ENCODE measurements around the gene ZDHHC8.

ZDHHC8 gene

GRCh38 chr22:20142711-20143621 lies 11.4 kb downstream of the ZDHHC8 start:
- no peak for DNase-seq (ENCODE audit: low read depth)

DNA sequence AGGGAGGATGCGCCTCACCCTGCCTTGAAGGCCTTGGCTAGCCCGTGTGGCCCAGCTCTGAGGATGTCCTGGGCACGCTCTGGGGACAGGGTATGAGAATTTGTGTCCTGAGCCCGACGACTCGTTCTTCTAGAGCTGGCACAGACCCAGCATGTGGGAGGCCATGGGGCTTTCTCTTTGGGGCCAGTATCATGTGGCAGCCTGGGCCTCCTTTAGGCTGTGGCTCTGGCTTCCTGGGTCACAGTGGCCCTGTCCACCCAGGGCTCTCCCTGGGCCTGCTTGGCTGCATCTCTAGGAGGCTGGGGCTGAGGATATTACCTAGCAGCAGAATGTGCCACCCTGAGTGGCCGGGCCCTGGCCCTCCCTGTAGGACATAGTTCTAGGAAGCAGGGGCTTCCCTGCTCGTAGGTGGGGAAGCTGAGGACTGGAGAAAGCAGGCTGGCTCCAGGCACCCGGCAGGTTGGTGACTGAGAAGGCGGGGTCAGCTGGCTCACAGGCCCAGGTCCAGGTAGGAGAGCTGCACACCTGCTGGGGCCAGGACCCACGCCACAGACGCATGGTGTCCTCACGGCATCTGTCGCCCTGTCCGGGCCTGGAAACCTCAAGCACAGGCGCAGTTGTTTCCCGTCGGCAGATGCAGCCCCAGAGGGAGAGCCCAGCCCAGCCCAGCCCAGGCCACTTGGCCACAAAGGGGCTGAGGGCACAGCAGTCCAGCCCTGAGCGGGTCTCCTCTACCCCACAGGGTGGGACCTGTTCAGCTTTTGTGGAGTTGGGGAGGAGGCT lies 12.5 kb downstream of the ZDHHC8 start:
- no peak for DNase-seq (ENCODE audit: low read depth)

DNA sequence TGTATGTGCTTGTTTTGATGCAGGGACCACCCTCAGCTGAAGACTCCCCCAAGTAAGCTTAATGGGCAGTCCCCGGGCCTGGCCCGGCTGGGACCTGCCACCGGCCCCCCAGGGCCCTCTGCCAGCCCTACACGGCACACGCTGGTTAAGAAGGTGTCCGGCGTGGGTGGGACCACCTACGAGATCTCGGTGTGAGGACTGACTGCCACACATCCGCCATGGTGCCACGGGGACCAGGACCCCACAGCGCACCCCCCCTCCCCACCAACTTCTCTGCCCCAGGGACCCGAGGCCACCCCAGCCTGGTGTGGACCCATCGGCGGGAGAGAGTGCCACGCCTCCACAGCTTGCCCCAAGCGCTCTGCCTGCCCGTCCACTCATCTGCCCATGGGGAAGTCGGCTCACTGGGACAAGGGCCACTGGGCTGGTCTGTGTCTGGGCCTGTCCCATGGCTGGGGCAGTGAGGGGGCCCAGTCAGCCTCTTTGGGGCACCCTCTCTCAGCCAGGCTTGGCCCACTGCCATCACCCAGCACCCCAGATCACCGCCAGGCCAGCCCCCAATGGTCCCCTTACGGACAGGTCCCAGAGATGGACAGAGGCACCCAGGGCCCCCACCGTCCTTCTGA lies 13.7 kb downstream of the ZDHHC8 start:
- no peak for DNase-seq (ENCODE audit: low read depth)

- DNase-seq (ENCODE audit: low read depth), result no peak
These were observed 14.2 kb downstream of the ZDHHC8 start for GRCh38 chr22:20145832-20146223.

GRCh38 chr22:20146777-20147176 lies 15.2 kb downstream of the ZDHHC8 start:
- no peak for DNase-seq (ENCODE audit: low read depth)

- DNase-seq (ENCODE audit: low read depth), result no peak
These were observed 15.8 kb downstream of the ZDHHC8 start for GRCh38 chr22:20147237-20147988.

DNA sequence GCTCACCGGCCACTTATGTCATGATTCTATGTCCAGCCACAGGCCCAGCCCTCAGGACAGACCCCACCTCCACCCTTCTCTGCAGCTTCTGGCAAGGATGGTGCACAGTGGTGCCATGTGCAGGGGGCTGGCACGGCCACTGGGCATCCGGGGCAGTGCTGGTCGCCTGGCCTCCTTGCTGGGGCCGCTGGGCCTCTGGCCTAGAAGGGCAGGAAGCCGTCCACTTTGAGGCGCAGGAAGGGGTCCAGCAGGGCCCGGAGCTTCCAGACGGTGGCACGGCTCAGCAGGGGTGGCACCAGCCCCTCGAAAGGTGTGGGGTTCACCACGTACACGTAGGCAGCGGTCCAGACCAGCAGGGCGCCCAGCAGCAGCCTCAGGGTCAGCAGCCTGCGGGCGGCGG lies 16.8 kb downstream of the ZDHHC8 start:
- no peak for DNase-seq (ENCODE audit: low read depth)

- DNase-seq (ENCODE audit: low read depth), result no peak
These were observed 17.9 kb downstream of the ZDHHC8 start for GRCh38 chr22:20149257-20150250.

DNA sequence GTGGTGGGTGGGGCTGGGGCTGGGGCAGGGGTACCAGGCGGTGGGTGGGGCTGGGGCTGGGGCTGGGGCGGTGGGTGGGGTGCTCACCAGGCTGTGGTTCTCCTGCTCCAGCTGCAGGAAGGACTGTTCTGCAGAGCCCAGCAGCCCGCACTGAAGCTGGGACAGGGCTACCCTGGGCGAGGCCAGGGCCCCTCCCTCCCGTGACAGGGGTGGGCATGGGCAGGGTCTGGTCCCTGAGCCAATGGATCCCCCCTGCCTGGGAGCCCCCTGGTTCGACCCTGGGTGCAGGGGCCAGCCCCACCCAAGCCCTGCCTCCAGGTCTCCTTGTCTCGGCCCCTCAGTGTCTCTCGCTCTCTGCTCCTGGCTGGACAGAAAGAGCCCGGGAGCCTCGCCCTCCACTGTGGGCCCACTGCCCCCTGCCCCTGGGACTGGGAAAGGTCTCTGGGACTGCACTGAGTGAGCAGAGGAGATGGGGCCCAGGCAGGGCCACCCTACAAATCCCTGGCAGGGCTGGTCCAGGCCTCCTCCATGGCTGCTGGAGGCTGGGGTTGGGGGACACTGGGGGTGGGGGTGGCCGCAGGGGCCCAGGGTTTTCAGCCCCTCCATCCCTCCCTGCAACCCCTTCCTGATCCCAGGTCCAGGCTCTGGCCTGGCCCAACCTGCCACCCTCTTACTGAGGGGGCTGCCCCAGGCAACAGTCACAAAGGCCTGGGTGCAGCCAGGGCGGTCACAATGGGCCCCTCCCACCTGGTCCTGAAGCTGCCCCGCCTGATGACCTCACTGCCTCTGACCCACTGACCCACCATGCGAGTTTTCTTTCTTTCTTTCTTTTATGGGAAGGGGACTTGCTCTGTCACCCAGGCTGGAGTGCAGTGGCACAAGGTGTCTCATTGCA lies 19.0 kb downstream of the ZDHHC8 start, which contains the start of gene CCDC188:
TSS of gene CCDC188 (minus strand) at position 675 of the 895 bp plus-strand sequence. CDS start at position 606, 69 bp downstream.
- no peak for DNase-seq (ENCODE audit: low read depth)

- DNase-seq (ENCODE audit: low read depth), result no peak
These were observed 19.6 kb downstream of the ZDHHC8 start for GRCh38 chr22:20151276-20151588.

DNA sequence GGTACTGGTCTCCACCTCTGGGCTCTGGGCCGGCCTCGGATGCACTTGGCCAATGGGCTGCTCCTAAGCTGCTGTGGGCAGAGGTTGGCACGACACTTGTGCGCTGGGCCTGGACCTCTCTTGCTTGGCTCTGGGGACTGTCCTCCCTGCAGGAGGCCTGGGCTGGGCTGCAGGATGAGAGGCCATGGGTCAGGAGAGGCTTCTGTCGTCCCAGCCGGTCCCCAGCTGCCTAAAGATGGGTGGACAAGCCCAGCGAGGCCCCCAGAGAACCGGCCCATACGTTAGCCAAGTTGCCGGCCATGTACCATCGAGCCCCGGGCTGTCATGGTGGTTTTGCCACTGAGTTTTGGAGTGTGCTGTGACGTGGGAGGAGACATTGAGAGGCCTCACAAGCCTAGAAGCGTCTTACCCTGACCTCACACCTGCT lies 20.9 kb downstream of the ZDHHC8 start:
- DNase-seq (ENCODE audit: low read depth), result no peak

DNA sequence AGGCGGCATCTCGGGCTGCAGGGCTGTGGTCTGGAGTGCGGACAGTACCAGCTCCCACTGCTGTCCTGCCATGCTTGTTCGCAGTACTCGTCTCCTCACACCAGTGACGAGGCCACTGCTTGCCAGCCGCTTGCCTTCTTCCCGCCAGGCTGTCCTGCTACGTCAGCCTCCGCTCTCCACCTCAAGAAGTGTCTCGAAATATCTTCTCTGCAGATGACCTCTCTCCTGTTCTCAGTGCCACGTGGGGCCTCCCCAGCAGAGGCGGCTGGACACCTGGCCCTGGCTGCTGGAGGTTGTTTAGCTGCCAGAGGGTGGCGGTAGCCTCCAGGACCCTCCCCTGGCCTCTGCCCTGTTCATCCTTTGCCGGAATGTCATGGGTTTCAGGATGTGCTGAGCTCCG lies 22.3 kb downstream of the ZDHHC8 start:
- no peak for DNase-seq (ENCODE audit: low read depth)

- no peak for DNase-seq (ENCODE audit: low read depth)
These were observed 23.1 kb downstream of the ZDHHC8 start for GRCh38 chr22:20154602-20155187.

- peak; percentile 70 for DNase-seq (ENCODE audit: low read depth)
These were observed 23.9 kb downstream of the ZDHHC8 start for GRCh38 chr22:20155330-20156041.

GRCh38 chr22:20156042-20156389 lies 24.4 kb downstream of the ZDHHC8 start:
- no peak for DNase-seq (ENCODE audit: low read depth)

DNA sequence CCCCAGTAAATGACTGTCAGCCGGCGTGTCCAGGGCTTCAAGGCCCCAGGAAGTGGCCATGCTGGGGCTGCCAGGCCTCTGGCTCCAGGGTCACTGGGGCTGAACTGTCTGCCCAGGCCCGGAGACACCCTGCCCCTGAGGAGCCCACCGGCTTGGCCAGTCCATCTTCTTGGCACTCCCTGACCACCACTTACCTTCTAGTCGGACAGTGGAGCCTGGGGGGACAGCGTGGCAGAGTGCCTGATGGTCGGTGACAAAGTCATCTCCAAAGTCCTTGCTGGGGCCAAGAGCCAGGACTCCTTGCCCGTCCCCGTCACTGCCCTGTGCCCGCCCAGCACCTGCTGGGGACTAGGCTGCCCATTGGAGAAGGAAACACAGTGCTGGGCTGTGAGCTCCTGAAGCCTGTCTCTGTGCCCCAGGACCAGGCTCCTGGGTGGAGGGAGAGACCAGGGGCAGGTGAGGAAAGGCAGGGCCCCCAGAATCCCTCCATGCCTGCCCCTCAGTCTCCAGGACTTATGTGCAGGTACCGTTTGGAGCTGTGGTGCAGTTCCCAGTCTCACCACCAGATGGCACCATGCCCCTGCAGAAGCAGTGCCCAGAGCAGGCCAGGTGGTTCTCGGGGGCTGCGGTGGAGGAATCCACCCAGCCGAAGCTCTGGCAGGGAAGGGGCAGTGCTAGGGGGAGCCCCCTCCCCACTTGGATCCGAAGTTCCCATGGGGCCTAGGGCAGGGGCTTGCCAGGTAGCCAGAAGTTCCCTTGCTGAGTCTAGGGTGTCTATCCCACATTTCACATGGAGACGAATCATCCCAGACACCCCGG lies 25.2 kb downstream of the ZDHHC8 start:
- peak; percentile 72 for DNase-seq (ENCODE audit: low read depth)

- DNase-seq (ENCODE audit: low read depth), result no peak
These were observed 26.0 kb downstream of the ZDHHC8 start for GRCh38 chr22:20157430-20158183.
